ENCODE data around the gene USP4. TPM values are rescaled to one million over a fixed set of nuclear protein-coding genes. Genes with fewer than 3 reads are reported as not detected.

The USP4 gene
- total and polyA plus RNA-seq, 2 of the 13 experiments (the other 11 are each of a cell fraction or from before 2014, with no cell fraction given), result 9.2 to 20.8 TPM

- no peak for TF ChIP-seq TFDP2 (CRISPR knock-in tag; IDR thresholded peaks at IDR 0.05)
- TF ChIP-seq ETV5 (CRISPR knock-in tag; IDR thresholded peaks at IDR 0.05; ENCODE audit: borderline replicate concordance), result peak; percentile 38; the same call in 1 of the 2 replicates
- TF ChIP-seq ZNF275 (CRISPR knock-in tag; IDR thresholded peaks at IDR 0.05; ENCODE audit: borderline replicate concordance), result no peak
- no peak for TF ChIP-seq MTA1 (CRISPR knock-in tag; IDR thresholded peaks at IDR 0.05; ENCODE audit: borderline replicate concordance)
- TF ChIP-seq CREM (IDR thresholded peaks at IDR 0.05), result 0 out of 2 replicates have a peak, but pooled peaks have one; percentile 27
- no peak for TF ChIP-seq CREM (CRISPR knock-in tag; IDR thresholded peaks at IDR 0.05)
- TF ChIP-seq ZMYM4 (CRISPR knock-in tag; IDR thresholded peaks at IDR 0.05), result 0 out of 2 replicates have a peak, but pooled peaks have one; percentile 34
- no peak for TF ChIP-seq FOXP1 (IDR thresholded peaks at IDR 0.05)
- peak; percentile 64 for TF ChIP-seq FOXP1 (CRISPR knock-in tag; IDR thresholded peaks at IDR 0.05)
- TF ChIP-seq THAP11 (CRISPR knock-in tag; IDR thresholded peaks at IDR 0.05), result peak; percentile 43; the same call in 1 of the 2 replicates
- TF ChIP-seq NPAS2 (CRISPR knock-in tag; IDR thresholded peaks at IDR 0.05; ENCODE audit: borderline replicate concordance), result no peak
- TF ChIP-seq MEIS1 (CRISPR knock-in tag; IDR thresholded peaks at IDR 0.05; ENCODE audit: borderline replicate concordance), result peak; percentile 55; the same call in 1 of the 2 replicates
- TF ChIP-seq ATM (IDR thresholded peaks at IDR 0.05; ENCODE audit: borderline replicate concordance), result no peak
- peak; percentile 98 for TF ChIP-seq HOXD1 (CRISPR knock-in tag; IDR thresholded peaks at IDR 0.05)
- TF ChIP-seq TFE3 (CRISPR knock-in tag; IDR thresholded peaks at IDR 0.05), result peak; percentile 96
- no peak for TF ChIP-seq ZNF232 (CRISPR knock-in tag; IDR thresholded peaks at IDR 0.05; ENCODE audit: borderline replicate concordance)
- TF ChIP-seq SOX13 (IDR thresholded peaks at IDR 0.05), result peak; percentile 73; the same call in 1 of the 2 replicates
- peak in 1 of 2 experiments; percentile 98; a peak in 2 of 4 replicates for TF ChIP-seq SOX13 (CRISPR knock-in tag; conservative IDR thresholded peaks at IDR 0.05 in 1 of 2, IDR thresholded peaks at IDR 0.05 in 1 of 2)
- TF ChIP-seq ZNF12 (CRISPR knock-in tag; IDR thresholded peaks at IDR 0.05), result peak; percentile 73; the same call in 1 of the 2 replicates
- TF ChIP-seq ZNF614 (CRISPR knock-in tag; IDR thresholded peaks at IDR 0.05; ENCODE audit: borderline replicate concordance), result 0 out of 2 replicates have a peak, but pooled peaks have one; percentile 59
- TF ChIP-seq ATF5 (CRISPR knock-in tag; IDR thresholded peaks at IDR 0.05; ENCODE audit: low read depth), result no peak
- peak; percentile 44; the same call in 1 of the 2 replicates for TF ChIP-seq ISL2 (CRISPR knock-in tag; IDR thresholded peaks at IDR 0.05)
- TF ChIP-seq MAX (IDR thresholded peaks at IDR 0.05), result peak; percentile 12; the same call in 1 of the 2 replicates
- 0 out of 2 replicates have a peak, but pooled peaks have one; percentile 3 for TF ChIP-seq ATF7 (IDR thresholded peaks at IDR 0.05)
- no peak for TF ChIP-seq ATF7 (CRISPR knock-in tag; IDR thresholded peaks at IDR 0.05)
- peak; percentile 55 for TF ChIP-seq RARA (CRISPR knock-in tag; IDR thresholded peaks at IDR 0.05)
- TF ChIP-seq NR2F6 (IDR thresholded peaks at IDR 0.05), result no peak
- TF ChIP-seq NR2F6 (CRISPR knock-in tag; IDR thresholded peaks at IDR 0.05), result peak; percentile 66
These were observed 101.4 kb downstream of the USP4 start (continued) for GRCh38 chr3:49238274-49239127.

Data from HepG2 (cell line).